Measurements from ENCODE around the gene PRG2. TPM values are rescaled to one million over a fixed set of nuclear protein-coding genes. Genes with fewer than 3 reads are reported as not detected.

Gene PRG2
- total RNA-seq = 0.26 TPM

GRCh38 chr11:57390535-57390934 lies at the start of gene PRG2:
PRG2 (minus strand) TSS chr11:57390650; CDS start chr11:57389944, 706 bp downstream.
- DNase-seq (ENCODE audit: low spot score) = no peak

- no peak for DNase-seq (ENCODE audit: low spot score)
Observed at GRCh38 chr11:57439786-57440185, 49.3 kb upstream of the PRG2 start.

- DNase-seq (ENCODE audit: low spot score) = peak; percentile 79
Observed at GRCh38 chr11:57438345-57439285, 48.2 kb upstream of the PRG2 start.

- no peak for DNase-seq (ENCODE audit: low spot score)
Observed at GRCh38 chr11:57436031-57436430, 45.6 kb upstream of the PRG2 start.

GRCh38 chr11:57434640-57435546 lies 44.4 kb upstream of the PRG2 start:
- peak; percentile 33 for DNase-seq (ENCODE audit: low spot score)

GRCh38 chr11:57432714-57433163 lies 42.3 kb upstream of the PRG2 start:
- DNase-seq (ENCODE audit: low spot score) = peak; percentile 26

GRCh38 chr11:57432149-57432561 lies 41.7 kb upstream of the PRG2 start:
- DNase-seq (ENCODE audit: low spot score) = no peak

GRCh38 chr11:57430952-57431351 lies 40.5 kb upstream of the PRG2 start:
- DNase-seq (ENCODE audit: low spot score) = no peak

GRCh38 chr11:57429946-57430345 lies 39.5 kb upstream of the PRG2 start:
- DNase-seq (ENCODE audit: low spot score) = no peak

GRCh38 chr11:57428643-57429042 lies 38.2 kb upstream of the PRG2 start:
- DNase-seq (ENCODE audit: low spot score) = no peak

GRCh38 chr11:57427727-57428082 lies 37.3 kb upstream of the PRG2 start:
- DNase-seq (ENCODE audit: low spot score) = peak; percentile 71

- peak; percentile 73 for DNase-seq (ENCODE audit: low spot score)
Observed at GRCh38 chr11:57426929-57427726, 36.7 kb upstream of the PRG2 start, which contains the start of gene SLC43A3. SLC43A3 (minus strand) TSS chr11:57427121; CDS start chr11:57426172, 949 bp downstream.

GRCh38 chr11:57426439-57426928 lies 36.0 kb upstream of the PRG2 start:
- peak; percentile 28 for DNase-seq (ENCODE audit: low spot score)

GRCh38 chr11:57425565-57426438 lies 35.4 kb upstream of the PRG2 start:
- peak; percentile 77 for DNase-seq (ENCODE audit: low spot score)

- DNase-seq (ENCODE audit: low spot score) = peak; percentile 63
Observed at GRCh38 chr11:57424792-57425564, 34.5 kb upstream of the PRG2 start.

- DNase-seq (ENCODE audit: low spot score) = no peak
Observed at GRCh38 chr11:57424137-57424791, 33.8 kb upstream of the PRG2 start.

- DNase-seq (ENCODE audit: low spot score) = no peak
Observed at GRCh38 chr11:57422669-57423068, 32.2 kb upstream of the PRG2 start.

GRCh38 chr11:57421805-57422204 lies 31.4 kb upstream of the PRG2 start:
- DNase-seq (ENCODE audit: low spot score) = no peak

- no peak for DNase-seq (ENCODE audit: low spot score)
Observed at GRCh38 chr11:57421066-57421465, 30.6 kb upstream of the PRG2 start.

Data from mucosa of gallbladder (tissue), 1 donor.